IPS-15b (cell line): ENCODE results near the gene APOA5.

Source experiments
- H3K27me3 ChIP-seq: one replicate; pipeline ENCODE4 v1.6.1; 2013; ENCODE audit warnings: low read length; ENCODE audit not compliant: control insufficient read depth, insufficient read depth
- H3K36me3 ChIP-seq: one replicate; pipeline ENCODE4 v1.6.1; 2013; ENCODE audit warnings: low read length; ENCODE audit not compliant: control insufficient read depth, insufficient read depth
- H3K4me1 ChIP-seq: one replicate; pipeline ENCODE4 v1.6.1; 2013; ENCODE audit warnings: mild to moderate bottlenecking, low read length; ENCODE audit not compliant: control insufficient read depth, insufficient read depth
- H3K4me3 ChIP-seq: one replicate; pipeline ENCODE4 v1.5.1; 2013; ENCODE audit warnings: low read depth, low read length
- H3K9ac ChIP-seq: one replicate; pipeline ENCODE4 v1.6.1; 2013; ENCODE audit warnings: low read depth, mild to moderate bottlenecking, low read length
- H3K9me3 ChIP-seq: one replicate; pipeline ENCODE4 v1.6.1; 2013; ENCODE audit warnings: mild to moderate bottlenecking, low read length; ENCODE audit not compliant: control insufficient read depth, insufficient read depth

Gene APOA5

DNA sequence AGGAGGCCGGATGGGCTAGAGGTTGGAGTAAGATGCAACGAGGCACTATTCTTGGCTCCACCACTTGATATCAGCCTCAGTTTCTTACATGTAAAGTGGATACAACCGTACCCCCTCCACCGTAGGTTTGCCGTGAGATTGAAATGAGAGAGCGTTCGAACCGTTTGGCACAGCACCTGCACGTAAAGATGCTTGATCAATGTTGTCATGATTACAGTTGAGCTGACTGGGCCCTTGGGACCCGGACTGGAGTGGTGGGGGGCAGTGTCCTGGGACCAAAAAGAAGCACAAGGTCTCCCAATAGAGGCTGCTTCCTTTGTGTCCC lies 41.8 kb upstream of the APOA5 start:
- Histone ChIP-seq H3K36me3 (no peaks in the 10 kb centered on the region), H3K27me3 (no peaks in the 10 kb centered on the region), H3K4me3 (no peak overlapping the region), H3K9ac (no peak overlapping the region), H3K9me3 (no peaks in the 10 kb centered on the region), H3K4me1 (peaks cover 2% of the 10 kb centered on the region)

DNA sequence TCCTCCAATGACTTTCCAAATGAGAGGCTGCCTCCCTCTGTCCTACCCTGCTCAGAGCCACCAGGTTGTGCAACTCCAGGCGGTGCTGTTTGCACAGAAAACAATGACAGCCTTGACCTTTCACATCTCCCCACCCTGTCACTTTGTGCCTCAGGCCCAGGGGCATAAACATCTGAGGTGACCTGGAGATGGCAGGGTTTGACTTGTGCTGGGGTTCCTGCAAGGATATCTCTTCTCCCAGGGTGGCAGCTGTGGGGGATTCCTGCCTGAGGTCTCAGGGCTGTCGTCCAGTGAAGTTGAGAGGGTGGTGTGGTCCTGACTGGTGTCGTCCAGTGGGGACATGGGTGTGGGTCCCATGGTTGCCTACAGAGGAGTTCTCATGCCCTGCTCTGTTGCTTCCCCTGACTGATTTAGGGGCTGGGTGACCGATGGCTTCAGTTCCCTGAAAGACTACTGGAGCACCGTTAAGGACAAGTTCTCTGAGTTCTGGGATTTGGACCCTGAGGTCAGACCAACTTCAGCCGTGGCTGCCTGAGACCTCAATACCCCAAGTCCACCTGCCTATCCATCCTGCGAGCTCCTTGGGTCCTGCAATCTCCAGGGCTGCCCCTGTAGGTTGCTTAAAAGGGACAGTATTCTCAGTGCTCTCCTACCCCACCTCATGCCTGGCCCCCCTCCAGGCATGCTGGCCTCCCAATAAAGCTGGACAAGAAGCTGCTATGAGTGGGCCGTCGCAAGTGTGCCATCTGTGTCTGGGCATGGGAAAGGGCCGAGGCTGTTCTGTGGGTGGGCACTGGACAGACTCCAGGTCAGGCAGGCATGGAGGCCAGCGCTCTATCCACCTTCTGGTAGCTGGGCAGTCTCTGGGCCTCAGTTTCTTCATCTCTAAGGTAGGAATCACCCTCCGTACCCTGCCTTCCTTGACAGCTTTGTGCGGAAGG lies 40.9 kb upstream of the APOA5 start:
- Histone ChIP-seq H3K36me3 (no peaks in the 10 kb centered on the region), H3K9me3 (no peaks in the 10 kb centered on the region), H3K9ac (no peak overlapping the region), H3K27me3 (no peaks in the 10 kb centered on the region), H3K4me1 (peaks cover 2% of the 10 kb centered on the region), H3K4me3 (no peak overlapping the region)

DNA sequence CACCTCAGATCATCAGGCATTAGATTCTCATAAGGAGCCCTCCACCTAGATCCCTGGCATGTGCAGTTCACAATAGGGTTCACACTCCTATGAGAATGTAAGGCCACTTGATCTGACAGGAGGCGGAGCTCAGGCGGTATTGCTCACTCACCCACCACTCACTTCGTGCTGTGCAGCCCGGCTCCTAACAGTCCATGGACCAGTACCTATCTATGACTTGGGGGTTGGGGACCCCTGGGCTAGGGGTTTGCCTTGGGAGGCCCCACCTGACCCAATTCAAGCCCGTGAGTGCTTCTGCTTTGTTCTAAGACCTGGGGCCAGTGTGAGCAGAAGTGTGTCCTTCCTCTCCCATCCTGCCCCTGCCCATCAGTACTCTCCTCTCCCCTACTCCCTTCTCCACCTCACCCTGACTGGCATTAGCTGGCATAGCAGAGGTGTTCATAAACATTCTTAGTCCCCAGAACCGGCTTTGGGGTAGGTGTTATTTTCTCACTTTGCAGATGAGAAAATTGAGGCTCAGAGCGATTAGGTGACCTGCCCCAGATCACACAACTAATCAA lies 40.2 kb upstream of the APOA5 start:
- Histone ChIP-seq H3K27me3 (no peaks in the 10 kb centered on the region), H3K36me3 (no peaks in the 10 kb centered on the region), H3K9ac (no peak overlapping the region), H3K4me1 (peaks cover 2% of the 10 kb centered on the region), H3K9me3 (no peaks in the 10 kb centered on the region), H3K4me3 (no peak overlapping the region)

DNA sequence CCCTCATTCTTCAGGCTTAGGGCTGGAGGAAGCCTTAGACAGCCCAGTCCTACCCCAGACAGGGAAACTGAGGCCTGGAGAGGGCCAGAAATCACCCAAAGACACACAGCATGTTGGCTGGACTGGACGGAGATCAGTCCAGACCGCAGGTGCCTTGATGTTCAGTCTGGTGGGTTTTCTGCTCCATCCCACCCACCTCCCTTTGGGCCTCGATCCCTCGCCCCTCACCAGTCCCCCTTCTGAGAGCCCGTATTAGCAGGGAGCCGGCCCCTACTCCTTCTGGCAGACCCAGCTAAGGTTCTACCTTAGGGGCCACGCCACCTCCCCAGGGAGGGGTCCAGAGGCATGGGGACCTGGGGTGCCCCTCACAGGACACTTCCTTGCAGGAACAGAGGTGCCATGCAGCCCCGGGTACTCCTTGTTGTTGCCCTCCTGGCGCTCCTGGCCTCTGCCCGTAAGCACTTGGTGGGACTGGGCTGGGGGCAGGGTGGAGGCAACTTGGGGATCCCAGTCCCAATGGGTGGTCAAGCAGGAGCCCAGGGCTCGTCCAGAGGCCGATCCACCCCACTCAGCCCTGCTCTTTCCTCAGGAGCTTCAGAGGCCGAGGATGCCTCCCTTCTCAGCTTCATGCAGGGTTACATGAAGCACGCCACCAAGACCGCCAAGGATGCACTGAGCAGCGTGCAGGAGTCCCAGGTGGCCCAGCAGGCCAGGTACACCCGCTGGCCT lies 38.7 kb upstream of the APOA5 start:
- Histone ChIP-seq H3K27me3 (no peaks in the 10 kb centered on the region), H3K4me1 (peaks cover 2% of the 10 kb centered on the region)

DNA sequence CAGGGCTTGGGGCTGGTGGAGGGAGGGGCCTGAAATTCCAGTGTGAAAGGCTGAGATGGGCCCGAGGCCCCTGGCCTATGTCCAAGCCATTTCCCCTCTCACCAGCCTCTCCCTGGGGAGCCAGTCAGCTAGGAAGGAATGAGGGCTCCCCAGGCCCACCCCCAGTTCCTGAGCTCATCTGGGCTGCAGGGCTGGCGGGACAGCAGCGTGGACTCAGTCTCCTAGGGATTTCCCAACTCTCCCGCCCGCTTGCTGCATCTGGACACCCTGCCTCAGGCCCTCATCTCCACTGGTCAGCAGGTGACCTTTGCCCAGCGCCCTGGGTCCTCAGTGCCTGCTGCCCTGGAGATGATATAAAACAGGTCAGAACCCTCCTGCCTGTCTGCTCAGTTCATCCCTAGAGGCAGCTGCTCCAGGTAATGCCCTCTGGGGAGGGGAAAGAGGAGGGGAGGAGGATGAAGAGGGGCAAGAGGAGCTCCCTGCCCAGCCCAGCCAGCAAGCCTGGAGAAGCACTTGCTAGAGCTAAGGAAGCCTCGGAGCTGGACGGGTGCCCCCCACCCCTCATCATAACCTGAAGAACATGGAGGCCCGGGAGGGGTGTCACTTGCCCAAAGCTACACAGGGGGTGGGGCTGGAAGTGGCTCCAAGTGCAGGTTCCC lies 38.0 kb upstream of the APOA5 start, which contains the start of gene APOC3:
TSS of gene APOC3 (plus strand) at position 383 of the 659 bp plus-strand sequence. CDS start 676 bp downstream, outside the sequence.
- no peak within 1 kb of the TSS for H3K4me3 ChIP-seq
- no peaks in the 10 kb centered on the region for H3K36me3 ChIP-seq
- H3K27me3 ChIP-seq = no peaks in the 10 kb centered on the region
- peaks cover under 1% of the 10 kb centered on the region for H3K4me1 ChIP-seq
- H3K9ac ChIP-seq = no peak within 1 kb of the TSS
- no peaks in the 10 kb centered on the region for H3K9me3 ChIP-seq

More for the DNA sequence above, 38.7 kb upstream of the APOA5 start:
- no peak overlapping the region for H3K4me3 ChIP-seq
- no peak overlapping the region for H3K9ac ChIP-seq
- H3K36me3 ChIP-seq = no peaks in the 10 kb centered on the region
- H3K9me3 ChIP-seq = no peaks in the 10 kb centered on the region

DNA sequence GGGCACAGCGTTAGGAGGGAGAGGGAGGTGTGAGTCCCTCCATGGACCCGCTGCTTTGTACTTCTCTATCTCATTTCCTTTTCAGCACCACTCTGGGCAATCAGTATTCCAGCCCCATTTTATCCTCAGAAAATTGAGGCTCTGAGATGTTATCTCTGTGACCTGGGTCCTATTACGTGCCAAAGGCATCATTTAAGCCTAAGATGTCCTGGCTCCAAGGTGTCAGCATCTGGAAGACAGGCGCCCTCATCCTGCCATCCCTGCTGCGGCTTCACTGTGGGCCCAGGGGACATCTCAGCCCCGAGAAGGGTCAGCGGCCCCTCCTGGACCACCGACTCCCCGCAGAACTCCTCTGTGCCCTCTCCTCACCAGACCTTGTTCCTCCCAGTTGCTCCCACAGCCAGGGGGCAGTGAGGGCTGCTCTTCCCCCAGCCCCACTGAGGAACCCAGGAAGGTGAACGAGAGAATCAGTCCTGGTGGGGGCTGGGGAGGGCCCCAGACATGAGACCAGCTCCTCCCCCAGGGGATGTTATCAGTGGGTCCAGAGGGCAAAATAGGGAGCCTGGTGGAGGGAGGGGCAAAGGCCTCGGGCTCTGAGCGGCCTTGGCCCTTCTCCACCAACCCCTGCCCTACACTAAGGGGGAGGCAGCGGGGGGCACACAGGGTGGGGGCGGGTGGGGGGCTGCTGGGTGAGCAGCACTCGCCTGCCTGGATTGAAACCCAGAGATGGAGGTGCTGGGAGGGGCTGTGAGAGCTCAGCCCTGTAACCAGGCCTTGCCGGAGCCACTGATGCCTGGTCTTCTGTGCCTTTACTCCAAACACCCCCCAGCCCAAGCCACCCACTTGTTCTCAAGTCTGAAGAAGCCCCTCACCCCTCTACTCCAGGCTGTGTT lies 37.2 kb upstream of the APOA5 start:
- H3K9ac ChIP-seq = no peak overlapping the region
- H3K36me3 ChIP-seq = no peaks in the 10 kb centered on the region
- no peaks in the 10 kb centered on the region for H3K4me1 ChIP-seq
- no peaks in the 10 kb centered on the region for H3K27me3 ChIP-seq
- no peak overlapping the region for H3K4me3 ChIP-seq
- H3K9me3 ChIP-seq = no peaks in the 10 kb centered on the region

DNA sequence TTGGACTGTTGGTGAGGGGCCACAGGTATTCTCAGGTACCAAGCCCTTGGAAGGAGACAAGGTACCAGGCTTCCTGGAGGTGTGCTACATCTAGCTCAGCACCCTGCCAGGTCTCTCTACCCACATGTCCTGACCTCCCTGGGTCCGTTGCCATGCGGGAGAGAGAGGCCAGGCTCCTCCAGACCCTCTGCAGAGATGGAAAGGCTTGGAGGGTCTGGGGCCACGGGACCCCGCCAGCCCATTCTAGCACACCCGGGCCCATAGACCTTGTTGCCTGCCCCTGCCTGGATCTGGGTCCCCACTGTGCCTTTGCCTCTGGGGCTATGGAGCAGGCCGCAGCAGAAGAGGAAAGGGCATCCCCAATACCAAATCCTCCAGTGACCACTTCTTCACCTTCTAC lies 35.8 kb upstream of the APOA5 start:
- Histone ChIP-seq H3K36me3 (no peaks in the 10 kb centered on the region), H3K4me1 (no peaks in the 10 kb centered on the region), H3K9me3 (no peaks in the 10 kb centered on the region), H3K27me3 (no peaks in the 10 kb centered on the region), H3K9ac (no peak overlapping the region), H3K4me3 (no peak overlapping the region)

DNA sequence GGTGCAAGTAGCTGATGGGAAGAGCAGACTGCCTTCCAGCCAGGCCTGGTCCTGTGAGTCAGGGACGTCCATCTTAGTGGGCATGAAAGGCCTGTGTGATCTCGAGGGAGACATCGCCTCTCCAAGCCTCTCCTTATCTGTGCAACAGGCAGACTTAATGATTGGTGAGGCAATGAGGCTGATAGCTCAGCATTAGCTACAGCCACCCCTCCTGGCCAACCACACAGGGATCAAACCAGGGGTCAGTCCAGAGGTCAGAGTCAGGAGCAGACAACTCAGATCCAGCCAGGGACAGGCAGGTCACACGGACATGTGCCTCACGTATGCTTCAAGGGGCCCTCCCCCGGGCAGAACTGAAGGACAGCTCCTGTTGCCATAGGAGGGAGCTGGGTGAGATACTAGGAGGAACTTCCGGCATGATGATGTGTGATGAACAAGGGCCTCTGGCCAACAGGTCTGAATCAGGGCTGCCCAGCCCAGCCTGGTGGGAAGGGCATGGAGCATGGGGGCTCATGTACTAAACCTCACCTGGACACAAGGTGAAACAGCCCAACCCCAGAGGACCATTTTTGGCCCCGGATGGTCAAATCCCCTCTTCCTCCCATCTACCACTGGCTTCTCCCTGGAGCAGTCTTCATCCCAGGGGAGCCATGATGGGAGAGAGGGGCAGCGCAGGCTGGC lies 35.2 kb upstream of the APOA5 start:
- Histone ChIP-seq H3K4me3 (no peak overlapping the region), H3K36me3 (no peaks in the 10 kb centered on the region), H3K9me3 (no peaks in the 10 kb centered on the region), H3K27me3 (no peaks in the 10 kb centered on the region), H3K4me1 (no peaks in the 10 kb centered on the region), H3K9ac (no peak overlapping the region)

DNA sequence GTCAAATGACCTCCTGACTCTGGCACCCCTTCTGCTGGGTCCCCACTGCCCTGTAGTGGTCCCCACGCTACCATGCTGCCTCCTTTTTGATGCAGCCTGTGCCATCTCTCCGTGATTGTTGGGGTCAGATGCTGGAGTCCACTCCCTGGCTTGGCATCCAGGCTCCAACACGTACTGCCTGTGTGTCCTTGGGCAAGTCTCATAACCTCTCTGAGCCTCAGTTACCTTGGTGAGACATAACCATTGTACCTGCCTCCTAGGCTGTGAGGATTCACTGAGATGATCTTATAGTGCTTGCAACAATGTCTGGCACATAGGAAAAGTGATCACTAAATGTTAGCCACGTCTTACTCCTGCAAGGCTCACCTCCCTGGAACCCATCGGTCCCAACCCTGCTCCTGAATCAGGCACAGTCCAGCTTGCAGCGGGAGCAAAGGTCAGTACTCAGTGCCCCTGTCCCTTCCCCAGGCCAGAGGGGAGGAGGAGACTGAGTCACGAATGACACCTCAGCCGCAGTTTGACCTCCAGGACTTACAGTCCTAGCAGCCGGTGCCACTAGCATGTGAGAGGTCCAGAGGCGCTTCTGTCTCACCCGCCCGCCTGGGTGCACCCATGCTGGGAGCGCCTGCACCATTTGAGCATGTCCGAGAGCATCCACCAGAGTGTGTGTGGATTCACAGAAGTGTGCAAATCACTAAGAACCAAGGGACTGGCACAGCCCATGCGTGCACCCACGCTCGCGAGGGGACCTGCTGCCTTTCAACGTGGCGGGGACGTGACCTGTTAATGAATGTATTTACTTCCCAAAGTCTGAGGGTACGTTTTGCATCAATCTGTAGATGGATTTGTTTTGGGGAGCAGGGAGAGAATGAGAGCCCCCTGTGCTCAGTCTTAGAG lies 34.4 kb upstream of the APOA5 start:
- H3K9me3 ChIP-seq = no peaks in the 10 kb centered on the region
- H3K4me3 ChIP-seq = no peak overlapping the region
- H3K27me3 ChIP-seq = no peaks in the 10 kb centered on the region
- no peaks in the 10 kb centered on the region for H3K4me1 ChIP-seq
- H3K36me3 ChIP-seq = no peaks in the 10 kb centered on the region
- no peak overlapping the region for H3K9ac ChIP-seq

DNA sequence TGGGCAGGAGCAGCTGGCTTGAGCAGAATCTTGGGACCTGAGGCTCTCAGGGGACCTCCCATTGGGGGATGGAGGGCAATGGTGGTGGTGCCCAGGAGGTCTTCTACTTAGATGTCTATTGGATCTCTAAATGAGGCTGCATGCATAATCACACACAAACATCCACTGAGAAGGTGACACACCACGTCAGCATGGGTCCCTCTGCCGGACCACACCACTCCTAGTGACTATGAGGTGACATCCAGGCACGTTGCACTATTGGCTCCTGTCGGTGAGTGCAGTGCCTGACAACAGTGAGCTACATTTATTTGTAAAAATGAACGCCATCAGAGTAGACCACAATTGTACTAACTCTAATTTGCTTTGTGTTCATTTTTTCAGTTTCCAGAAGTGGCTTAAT lies 33.8 kb upstream of the APOA5 start:
- no peaks in the 10 kb centered on the region for H3K4me1 ChIP-seq
- no peaks in the 10 kb centered on the region for H3K27me3 ChIP-seq
- no peaks in the 10 kb centered on the region for H3K36me3 ChIP-seq
- H3K4me3 ChIP-seq = no peak overlapping the region
- H3K9me3 ChIP-seq = no peaks in the 10 kb centered on the region
- H3K9ac ChIP-seq = no peak overlapping the region
